Fibroblast of the aortic adventitia (primary cell): ENCODE measurements around the gene ICE1. TPM values are rescaled to one million over a fixed set of nuclear protein-coding genes. Genes with fewer than 3 reads are reported as not detected.

Experiments
- DNase-seq: peaks from one replicate; pipeline ENCODE4 v3.0.0-alpha.2; 2010; ENCODE audit warnings: low read depth
- H3K4me3 ChIP-seq: 2 replicates; pipeline ENCODE4 v1.5.1; 2011; ENCODE audit warnings: low read depth, mild to moderate bottlenecking, control low read depth, low read length, moderate library complexity
- total RNA-seq: library from RNA; depleted of rRNA; stranded (reverse); fragments of >200 nt; gene quantifications from 2 replicates; pipeline ENCODE4 v1.2.3, GENCODE V29; 2012; ENCODE audit warnings: low replicate concordance
- TF ChIP-seq, protein P1 (sequence below): IDR thresholded peaks from 2 replicates; pipeline ENCODE4 v1.5.1; 2011; ENCODE audit warnings: mild to moderate bottlenecking, low read length, control low read depth, inconsistent platforms; ENCODE audit not compliant: insufficient read depth

ICE1 gene
- total RNA-seq, 1 donor: 34.6 TPM

DNA sequence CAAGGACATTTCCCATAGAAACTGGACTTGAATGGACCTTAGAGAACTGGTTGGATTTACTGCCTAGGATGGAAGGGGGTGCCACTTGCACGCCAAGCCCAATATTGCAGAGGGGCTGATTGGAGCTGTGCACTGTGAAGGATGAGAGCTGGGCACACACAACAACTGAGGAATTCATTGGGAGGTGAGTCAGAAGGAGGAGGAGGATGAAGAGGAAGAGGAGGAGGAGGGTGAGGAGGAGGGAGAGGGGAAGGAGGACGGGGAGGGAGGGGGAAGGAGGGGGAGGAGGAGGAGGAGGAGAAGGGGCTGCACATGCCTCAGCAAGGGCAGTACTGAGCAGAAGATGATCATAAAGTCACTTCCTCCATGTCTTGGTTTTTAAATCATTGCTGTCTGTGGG lies 5.7 kb upstream of the ICE1 start:
- TF ChIP-seq, protein P1, sequence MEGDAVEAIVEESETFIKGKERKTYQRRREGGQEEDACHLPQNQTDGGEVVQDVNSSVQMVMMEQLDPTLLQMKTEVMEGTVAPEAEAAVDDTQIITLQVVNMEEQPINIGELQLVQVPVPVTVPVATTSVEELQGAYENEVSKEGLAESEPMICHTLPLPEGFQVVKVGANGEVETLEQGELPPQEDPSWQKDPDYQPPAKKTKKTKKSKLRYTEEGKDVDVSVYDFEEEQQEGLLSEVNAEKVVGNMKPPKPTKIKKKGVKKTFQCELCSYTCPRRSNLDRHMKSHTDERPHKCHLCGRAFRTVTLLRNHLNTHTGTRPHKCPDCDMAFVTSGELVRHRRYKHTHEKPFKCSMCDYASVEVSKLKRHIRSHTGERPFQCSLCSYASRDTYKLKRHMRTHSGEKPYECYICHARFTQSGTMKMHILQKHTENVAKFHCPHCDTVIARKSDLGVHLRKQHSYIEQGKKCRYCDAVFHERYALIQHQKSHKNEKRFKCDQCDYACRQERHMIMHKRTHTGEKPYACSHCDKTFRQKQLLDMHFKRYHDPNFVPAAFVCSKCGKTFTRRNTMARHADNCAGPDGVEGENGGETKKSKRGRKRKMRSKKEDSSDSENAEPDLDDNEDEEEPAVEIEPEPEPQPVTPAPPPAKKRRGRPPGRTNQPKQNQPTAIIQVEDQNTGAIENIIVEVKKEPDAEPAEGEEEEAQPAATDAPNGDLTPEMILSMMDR: no peak
- H3K4me3 ChIP-seq: no peak overlapping the region
- no peak for DNase-seq

DNA sequence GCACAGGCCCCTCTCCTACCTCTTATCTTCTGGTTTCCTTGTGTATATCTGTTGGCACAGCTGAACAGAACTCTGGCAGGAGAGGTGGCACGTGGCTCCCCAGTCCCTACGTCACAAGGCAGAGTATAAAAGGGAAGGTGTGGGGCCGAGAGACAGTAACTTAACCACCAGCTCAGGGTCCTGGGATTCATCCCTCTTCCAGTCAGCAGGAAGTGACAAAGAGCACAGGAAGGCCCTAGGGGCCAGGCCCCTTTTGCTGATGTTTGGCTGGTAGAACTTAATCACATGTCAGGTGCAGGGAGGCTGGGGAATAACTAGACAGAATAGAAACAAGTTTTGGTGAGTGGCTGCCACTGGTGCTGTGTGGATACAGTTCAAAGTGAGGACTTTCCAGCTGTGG lies 4.5 kb upstream of the ICE1 start:
- no peak overlapping the region for H3K4me3 ChIP-seq
- TF ChIP-seq, protein P1: no peak
- no peak for DNase-seq

DNA sequence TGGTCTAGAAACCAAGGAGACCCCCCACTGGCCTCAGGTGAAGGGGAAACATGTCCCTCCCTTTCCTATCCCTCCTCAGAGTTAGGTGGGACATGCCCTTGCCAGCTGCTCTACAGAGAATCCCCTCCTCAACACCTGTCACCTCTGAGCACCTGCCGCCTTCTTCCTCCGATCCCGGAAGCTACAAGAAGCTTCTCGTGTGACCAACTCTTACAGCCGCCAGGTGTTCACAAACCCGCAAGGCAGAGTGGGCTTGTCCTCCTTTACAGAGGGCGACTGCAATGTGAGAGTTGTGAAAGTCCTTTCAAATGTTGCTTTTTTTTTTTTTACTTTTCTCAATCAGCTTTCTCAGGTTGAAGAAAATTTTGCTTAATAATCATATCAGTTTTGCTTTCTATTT lies 3.7 kb upstream of the ICE1 start:
- H3K4me3 ChIP-seq: no peak overlapping the region

GRCh38 chr5:5419291-5420210 lies 2.9 kb upstream of the ICE1 start:
- TF ChIP-seq, protein P1: peak; percentile 88
- peak; percentile 80 for DNase-seq
- H3K4me3 ChIP-seq: no peak overlapping the region

More for the DNA sequence above, 3.7 kb upstream of the ICE1 start:
- TF ChIP-seq, protein P1: no peak
- no peak for DNase-seq

GRCh38 chr5:5420251-5420650 lies 2.2 kb upstream of the ICE1 start:
- H3K4me3 ChIP-seq: no peak overlapping the region
- TF ChIP-seq, protein P1: no peak
- no peak for DNase-seq

DNA sequence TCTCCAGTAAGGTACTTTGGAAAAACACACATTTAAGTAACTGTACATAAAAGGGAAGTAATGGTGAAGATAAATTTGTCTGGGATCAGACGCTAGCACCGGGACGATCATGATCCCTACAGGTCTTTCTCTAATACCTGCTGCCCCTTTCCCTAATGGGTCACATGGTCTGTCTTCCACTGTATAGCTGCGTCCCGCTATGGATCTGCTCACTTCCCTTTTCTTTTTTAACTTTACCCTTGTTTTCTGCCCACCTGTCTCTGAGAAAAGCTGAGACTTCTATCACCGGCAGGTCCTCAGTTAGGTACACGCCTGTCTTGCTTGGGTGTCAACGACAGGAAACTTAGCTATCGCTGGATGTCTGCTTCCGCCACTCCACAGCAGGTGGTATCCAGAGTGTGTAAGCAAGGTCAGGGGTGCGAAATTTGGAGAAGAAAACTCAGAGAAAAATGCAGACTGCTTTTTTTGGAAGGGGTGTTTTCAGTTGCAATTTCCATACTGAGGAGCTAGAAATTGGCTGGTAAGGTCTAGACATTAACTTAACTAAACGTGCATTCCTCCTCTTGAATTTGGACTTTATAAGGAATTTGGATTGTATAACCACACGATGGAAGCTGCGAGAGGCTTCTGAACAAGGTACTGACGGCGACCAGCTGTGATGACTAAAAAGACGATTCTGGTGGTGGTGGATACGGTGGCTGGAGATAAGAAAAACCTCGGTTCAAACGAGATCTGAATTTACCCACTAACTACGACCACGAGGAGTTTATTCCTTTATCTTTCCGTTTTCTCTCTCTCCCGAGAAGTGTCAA lies 1.1 kb upstream of the ICE1 start:
- TF ChIP-seq, protein P1: no peak
- peak overlapping the region; percentile 70 for H3K4me3 ChIP-seq
- DNase-seq: peak; percentile 25
